WI38 (cell line): ENCODE data around the gene PLXDC1.

Source experiments
- H3K4me3 ChIP-seq: 2 replicates; pipeline ENCODE4 v1.5.1; 2011; ENCODE audit warnings: low read depth, mild to moderate bottlenecking, control low read depth, low read length
- TF ChIP-seq, protein P1 (sequence below): IDR thresholded peaks from 2 replicates; pipeline ENCODE4 v1.5.1; 2012; ENCODE audit warnings: low read depth, mild to moderate bottlenecking, control low read depth, low read length

PLXDC1 gene

DNA sequence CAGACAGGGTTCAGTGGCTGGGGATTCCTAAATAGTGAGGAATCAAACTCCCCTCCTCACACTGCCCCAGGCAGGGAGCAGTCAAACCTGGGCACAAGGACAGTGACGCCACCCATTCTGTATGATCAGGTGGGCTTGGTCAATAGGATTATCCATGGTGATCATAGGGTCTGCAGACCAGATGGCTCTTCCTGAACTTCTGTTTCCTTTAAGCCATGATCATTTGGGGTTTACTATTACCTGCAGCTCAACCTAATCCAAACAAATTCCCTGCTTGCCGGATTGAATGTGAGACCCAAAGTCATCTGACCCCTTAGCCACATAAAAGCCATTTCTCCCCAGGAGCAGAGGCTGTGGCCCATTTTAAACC lies 54.3 kb downstream of the PLXDC1 start:
- H3K4me3 ChIP-seq: no peak overlapping the region
- TF ChIP-seq, protein P1, sequence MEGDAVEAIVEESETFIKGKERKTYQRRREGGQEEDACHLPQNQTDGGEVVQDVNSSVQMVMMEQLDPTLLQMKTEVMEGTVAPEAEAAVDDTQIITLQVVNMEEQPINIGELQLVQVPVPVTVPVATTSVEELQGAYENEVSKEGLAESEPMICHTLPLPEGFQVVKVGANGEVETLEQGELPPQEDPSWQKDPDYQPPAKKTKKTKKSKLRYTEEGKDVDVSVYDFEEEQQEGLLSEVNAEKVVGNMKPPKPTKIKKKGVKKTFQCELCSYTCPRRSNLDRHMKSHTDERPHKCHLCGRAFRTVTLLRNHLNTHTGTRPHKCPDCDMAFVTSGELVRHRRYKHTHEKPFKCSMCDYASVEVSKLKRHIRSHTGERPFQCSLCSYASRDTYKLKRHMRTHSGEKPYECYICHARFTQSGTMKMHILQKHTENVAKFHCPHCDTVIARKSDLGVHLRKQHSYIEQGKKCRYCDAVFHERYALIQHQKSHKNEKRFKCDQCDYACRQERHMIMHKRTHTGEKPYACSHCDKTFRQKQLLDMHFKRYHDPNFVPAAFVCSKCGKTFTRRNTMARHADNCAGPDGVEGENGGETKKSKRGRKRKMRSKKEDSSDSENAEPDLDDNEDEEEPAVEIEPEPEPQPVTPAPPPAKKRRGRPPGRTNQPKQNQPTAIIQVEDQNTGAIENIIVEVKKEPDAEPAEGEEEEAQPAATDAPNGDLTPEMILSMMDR: no peak

DNA sequence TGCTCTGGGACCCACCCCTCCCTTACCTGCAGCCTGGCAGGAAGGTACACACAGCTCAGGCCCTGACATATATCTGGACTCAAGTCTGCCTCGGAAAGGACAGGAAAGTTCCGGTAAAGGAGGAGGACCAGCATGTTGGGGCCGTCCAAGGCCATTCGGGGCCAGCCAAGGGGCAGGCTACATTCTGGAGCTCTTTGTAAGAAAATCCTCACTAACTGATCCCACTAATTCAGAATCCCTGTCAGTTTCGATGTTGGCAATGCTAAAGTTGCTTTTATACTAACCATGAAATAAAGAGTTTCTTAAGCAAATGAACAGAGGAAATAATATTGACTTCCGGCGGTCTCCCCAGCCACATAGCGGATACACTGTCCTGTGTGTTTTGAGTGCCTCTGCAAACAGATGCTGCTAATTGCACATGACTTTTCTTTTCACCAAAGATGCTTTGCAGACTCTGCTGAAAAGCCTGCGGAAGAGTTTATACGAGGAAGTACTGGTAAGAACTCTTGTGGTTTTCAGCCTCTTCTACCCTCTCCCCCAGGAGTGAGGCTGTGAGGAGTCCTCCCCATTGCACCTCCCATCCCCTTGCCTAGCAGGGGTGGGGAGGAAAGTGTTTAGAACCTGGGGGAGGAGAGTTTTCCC lies 54.8 kb downstream of the PLXDC1 start:
- TF ChIP-seq, protein P1: no peak
- no peak overlapping the region for H3K4me3 ChIP-seq

DNA sequence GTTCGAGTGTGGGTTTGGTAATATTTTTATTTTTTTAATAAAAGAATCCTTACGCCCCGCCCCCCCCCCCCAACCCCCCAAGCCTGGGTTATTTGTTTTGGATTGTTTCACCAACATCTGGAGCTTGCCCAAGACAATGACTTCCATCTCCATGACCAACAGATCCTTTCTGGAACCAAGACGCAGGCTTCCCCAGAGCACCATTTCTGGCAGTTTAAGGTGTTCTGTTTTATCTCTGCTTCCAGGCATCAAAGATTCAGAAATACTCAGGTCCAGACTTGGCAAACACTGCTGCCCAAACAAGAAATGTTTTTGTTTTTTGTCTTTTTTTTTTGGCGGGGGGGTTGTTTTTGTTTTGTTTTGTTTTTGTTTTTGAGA lies 56.1 kb downstream of the PLXDC1 start:
- H3K4me3 ChIP-seq: no peak overlapping the region
- TF ChIP-seq, protein P1: no peak

DNA sequence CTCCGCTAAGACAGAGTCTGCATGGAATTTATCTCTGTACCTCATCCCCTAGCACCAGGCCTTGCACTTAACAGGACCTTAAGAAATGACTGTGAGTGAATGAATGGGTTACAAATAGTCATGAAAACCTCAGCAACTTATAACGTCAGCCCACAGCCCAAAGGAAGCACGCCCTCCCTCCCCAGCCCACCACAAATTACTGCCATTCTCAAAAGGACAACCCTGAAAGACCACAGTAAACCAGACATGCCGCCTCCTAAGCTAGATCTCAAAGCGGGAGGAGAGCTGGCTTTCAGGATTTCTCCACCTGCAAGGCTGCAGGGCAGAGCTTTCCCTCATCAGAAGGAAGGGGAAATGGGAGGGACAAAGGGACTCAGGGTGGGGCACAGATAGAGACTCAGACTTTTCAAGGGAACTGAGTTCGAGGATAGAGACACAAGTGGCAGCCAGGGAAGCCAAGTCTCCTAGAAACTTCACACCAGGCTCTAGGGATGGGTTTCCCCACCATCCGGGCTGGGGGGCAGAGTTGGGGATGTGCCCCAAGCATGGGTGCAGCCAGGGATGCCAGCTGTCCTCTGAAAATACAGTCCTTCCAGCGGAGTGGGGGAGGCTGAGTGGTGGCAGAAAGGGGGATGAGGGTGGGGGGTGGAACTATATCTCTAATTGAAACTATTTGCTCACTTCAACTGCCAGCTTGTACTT lies 56.7 kb downstream of the PLXDC1 start:
- H3K4me3 ChIP-seq: no peak overlapping the region
- TF ChIP-seq, protein P1: no peak

DNA sequence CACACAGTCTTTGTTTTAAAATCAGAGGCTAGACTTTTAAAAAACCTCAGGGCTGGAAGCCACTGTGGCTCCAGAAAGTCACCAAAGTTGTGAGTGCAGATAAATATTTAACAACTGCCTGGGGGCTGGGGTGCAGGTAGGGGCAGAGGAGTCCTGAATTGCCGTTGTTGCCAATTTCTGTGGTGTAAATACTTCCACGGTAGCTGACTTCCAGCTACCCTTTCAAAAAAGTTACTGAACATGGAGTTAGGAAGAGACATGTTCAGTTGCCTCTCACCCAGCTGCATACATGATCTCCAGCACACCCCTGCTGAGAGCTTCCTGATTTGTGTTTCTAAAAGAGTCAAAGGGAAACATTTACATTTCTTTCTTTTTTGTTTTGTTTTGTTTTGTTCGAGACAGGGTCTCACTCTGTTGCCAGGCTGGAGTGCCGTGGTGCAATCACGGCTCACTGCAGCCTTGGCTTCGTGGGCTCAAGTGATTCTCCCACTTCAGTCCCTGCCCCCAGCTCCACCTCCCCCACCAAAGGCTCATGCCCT lies 58.7 kb downstream of the PLXDC1 start:
- no peak overlapping the region for H3K4me3 ChIP-seq

DNA sequence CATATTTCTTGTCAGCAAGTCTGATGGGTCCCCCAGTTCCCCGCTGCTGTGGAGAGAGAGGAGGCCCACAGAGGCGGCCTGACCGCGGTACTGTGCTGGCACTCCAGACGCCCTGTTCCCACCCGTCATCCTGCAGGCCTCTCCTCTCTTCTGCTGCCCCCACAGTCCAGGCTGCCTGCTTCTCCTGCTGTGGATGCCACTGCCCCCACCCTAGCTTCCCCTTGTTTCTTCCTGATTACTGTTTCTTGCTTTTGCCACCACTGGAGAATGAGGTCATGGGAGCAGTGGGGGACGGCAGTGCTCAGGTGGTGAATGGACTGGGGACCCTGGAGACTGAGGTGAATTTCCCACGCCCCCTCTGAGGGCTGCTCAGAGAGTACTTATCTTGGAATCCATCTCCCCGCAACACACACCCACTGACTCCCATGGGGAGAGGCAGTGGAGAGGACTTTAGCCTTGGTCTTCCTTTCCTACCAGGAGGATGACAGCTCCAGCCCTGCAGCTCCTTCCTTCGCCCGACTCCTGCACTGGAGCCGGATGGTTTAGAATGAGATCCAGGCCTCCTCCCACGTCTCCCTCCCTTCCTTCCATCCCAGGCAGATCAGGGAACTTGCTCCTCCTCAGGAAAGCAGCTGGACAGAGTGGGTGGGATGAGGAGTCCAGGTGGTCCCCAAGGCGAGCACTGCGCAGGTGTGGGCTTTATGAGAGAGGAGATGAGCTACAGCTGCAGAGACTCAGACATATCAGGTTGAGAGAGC lies 60.4 kb downstream of the PLXDC1 start:
- TF ChIP-seq, protein P1: no peak

More for the DNA sequence above, 58.7 kb downstream of the PLXDC1 start:
- TF ChIP-seq, protein P1: no peak

More for the DNA sequence above, 60.4 kb downstream of the PLXDC1 start:
- H3K4me3 ChIP-seq: no peak overlapping the region
